Prostate gland (tissue), 2 donors: Measurements from ENCODE around the gene BICRA.

Experiments
- CTCF ChIP-seq, 4 experiments: fragments of 200-600 bp in 2 of 4; fragments of 450-650 bp in 2 of 4; sonication (generic) in 2 of 4; IDR thresholded peaks; 1 replicate in 3 of 4; 2 replicates in 1 of 4; pipeline ENCODE4 v1.5.1; 2016 to 2019; ENCODE audit warnings: antibody characterized with exemption in 4 of 4, mild to moderate bottlenecking in 2 of 4, moderate library complexity in 2 of 4
- POLR2A ChIP-seq: fragments of 450-650 bp; IDR thresholded peaks from one replicate; pipeline ENCODE4 v1.6.1; 2016; ENCODE audit warnings: antibody characterized with exemption, mild to moderate bottlenecking
- POLR2AphosphoS5 ChIP-seq: sonication (generic); formaldehyde crosslinking; IDR thresholded peaks from one replicate; pipeline ENCODE4 v1.6.1; 2017; ENCODE audit warnings: antibody characterized with exemption

- no peak for TF ChIP-seq CTCF (IDR thresholded peaks at IDR 0.05)
- TF ChIP-seq POLR2A, result no peak
- TF ChIP-seq POLR2AphosphoS5, result no peak
Observed at GRCh38 chr19:47693903-47694302, 85.0 kb downstream of the BICRA start.
